Putamen (tissue), 1 donor: ENCODE measurements around the gene KANSL1L.

ENCODE experiments used
- DNase-seq: peaks from one replicate; pipeline ENCODE4 v3.0.0-alpha.2; 2016; ENCODE audit warnings: low spot score

Gene KANSL1L

GRCh38 chr2:210086292-210086691, 84.9 kb downstream of the KANSL1L start:
- no peak for DNase-seq

- DNase-seq, result no peak
Observed at GRCh38 chr2:210072922-210073509, 98.2 kb downstream of the KANSL1L start.

GRCh38 chr2:210072493-210072892, 98.7 kb downstream of the KANSL1L start:
- no peak for DNase-seq

- no peak for DNase-seq
Observed at GRCh38 chr2:210063306-210063705, 107.9 kb downstream of the KANSL1L start.

- DNase-seq, result no peak
Observed at GRCh38 chr2:210055825-210056224, 115.4 kb downstream of the KANSL1L start.

GRCh38 chr2:210054696-210055095, 116.5 kb downstream of the KANSL1L start:
- DNase-seq, result no peak

- DNase-seq, result no peak
Observed at GRCh38 chr2:210050885-210051284, 120.3 kb downstream of the KANSL1L start.

- no peak for DNase-seq
Observed at GRCh38 chr2:210049831-210050230, 121.4 kb downstream of the KANSL1L start.

GRCh38 chr2:210046851-210047500, 124.2 kb downstream of the KANSL1L start:
- DNase-seq, result no peak

GRCh38 chr2:210038078-210038477, 133.1 kb downstream of the KANSL1L start:
- DNase-seq, result no peak

GRCh38 chr2:210035679-210036078, 135.5 kb downstream of the KANSL1L start:
- DNase-seq, result no peak

GRCh38 chr2:210034087-210034683, 137.0 kb downstream of the KANSL1L start:
- no peak for DNase-seq

GRCh38 chr2:210028178-210028577, 143.0 kb downstream of the KANSL1L start:
- no peak for DNase-seq

GRCh38 chr2:210027608-210028007, 143.6 kb downstream of the KANSL1L start:
- no peak for DNase-seq

GRCh38 chr2:210022824-210023223, 148.4 kb downstream of the KANSL1L start:
- no peak for DNase-seq

GRCh38 chr2:210020138-210020537, 151.1 kb downstream of the KANSL1L start:
- DNase-seq, result no peak

GRCh38 chr2:210009896-210010295, 161.3 kb downstream of the KANSL1L start:
- DNase-seq, result no peak

- no peak for DNase-seq
Observed at GRCh38 chr2:210009126-210009525, 162.1 kb downstream of the KANSL1L start.

- DNase-seq, result peak; percentile 77
Observed at GRCh38 chr2:210007895-210008294, 163.3 kb downstream of the KANSL1L start.

- DNase-seq, result no peak
Observed at GRCh38 chr2:210004881-210005280, 166.3 kb downstream of the KANSL1L start.

GRCh38 chr2:210003359-210003758, 167.8 kb downstream of the KANSL1L start:
- no peak for DNase-seq

GRCh38 chr2:210002158-210003157, 168.8 kb downstream of the KANSL1L start, which contains the start of gene RPE:
RPE (plus strand) TSS chr2:210002638; CDS start chr2:210002662, 24 bp downstream.
- DNase-seq, result peak; percentile 96
